Measurements from ENCODE around the gene DUSP22.

GRCh38 chr6:246352-246751 is 45.9 kb upstream of the DUSP22 start:
- TF ChIP-seq CTCF (conservative IDR thresholded peaks at IDR 0.05; ENCODE audit: low read depth, low read length) (no peak), EZH2 (IDR thresholded peaks at IDR 0.05; ENCODE audit: borderline replicate concordance, low read depth, low read length, poor library complexity, severe bottlenecking) (no peak)
